H1 (cell line): ENCODE data around the gene MYOT. TPM values are rescaled to one million over a fixed set of nuclear protein-coding genes. Genes with fewer than 3 reads are reported as not detected.

Experiments used
- CTCF ChIA-PET: fragments of 300-600 bp; sonication (Branson Sonifier 250); formaldehyde crosslinking; loops from one replicate; lab custom pipeline; 2021; ENCODE audit not compliant: partially characterized antibody; lab: Charles Lee
- POLR2A ChIA-PET: fragments of 300-600 bp; sonication (Branson Sonifier 250); formaldehyde crosslinking; loops from one replicate; lab custom pipeline; 2021; ENCODE audit warnings: inconsistent platforms; ENCODE audit not compliant: partially characterized antibody; lab: Charles Lee
- DNase-seq, 2 experiments: peaks; one replicate each; pipeline versions ENCODE4 v3.0.0 to v3.0.0-alpha.2; 2010 to 2022; ENCODE audit warnings: low spot score in 2 of 2, low read depth in 1 of 2, mixed read lengths in 1 of 2
- FAIRE-seq: peaks from 2 replicates; lab custom pipeline; 2011; peaks lifted over from hg19 to GRCh38; lab: Jason Lieb, UNC
- H2AFZ ChIP-seq: 2 replicates; pipeline ENCODE4 v1.8.1; 2012; ENCODE audit warnings: low read length, inconsistent platforms
- H2AK5ac ChIP-seq: 2 replicates; pipeline ENCODE4 v1.6.1; 2013; ENCODE audit warnings: low read depth, low read length
- H2BK120ac ChIP-seq: replicated peaks from 2 replicates; pipeline ENCODE3; 2013; ENCODE audit warnings: low read depth, low read length, inconsistent platforms
- H2BK12ac ChIP-seq: 2 replicates; pipeline ENCODE4 v1.6.1; 2013; ENCODE audit warnings: low read depth, low read length
- H2BK15ac ChIP-seq: 2 replicates; pipeline ENCODE4 v1.6.1; 2013; ENCODE audit warnings: low read length
- H2BK20ac ChIP-seq: 2 replicates; pipeline ENCODE4 v1.6.1; 2013; ENCODE audit warnings: low read length
- H2BK5ac ChIP-seq: 2 replicates; pipeline ENCODE4 v1.6.1; 2013; ENCODE audit warnings: low read depth, low read length
- H3K14ac ChIP-seq: 2 replicates; pipeline ENCODE4 v1.6.1; 2013; ENCODE audit warnings: inconsistent platforms; ENCODE audit not compliant: insufficient read length
- H3K18ac ChIP-seq: 2 replicates; pipeline ENCODE4 v1.6.1; 2013; ENCODE audit warnings: low read length; ENCODE audit errors: extremely low read depth
- H3K23ac ChIP-seq: 2 replicates; pipeline ENCODE4 v1.6.1; 2013; ENCODE audit warnings: inconsistent platforms; ENCODE audit not compliant: insufficient read length
- H3K23me2 ChIP-seq: 2 replicates; pipeline ENCODE4 v1.6.1; 2013; ENCODE audit warnings: low read depth, low read length
- H3K27ac ChIP-seq: 2 replicates; pipeline ENCODE4 v1.6.1; 2011; ENCODE audit warnings: low read depth, low read length, inconsistent platforms
- H3K27me3 ChIP-seq, 4 experiments: replicated peaks in 1 of 4; 1 replicate in 1 of 4; 2 replicates in 3 of 4; pipeline versions ENCODE4 v1.6.1 to v1.8.1; 2011 to 2013; ENCODE audit warnings: low read length in 3 of 4, mild to moderate bottlenecking in 3 of 4, inconsistent platforms in 2 of 4, mixed read lengths in 2 of 4, moderate library complexity in 1 of 4; ENCODE audit not compliant: control insufficient read depth in 3 of 4, insufficient read depth in 3 of 4; ENCODE audit errors: extremely low read depth in 1 of 4
- H3K36me3 ChIP-seq, 4 experiments: 2 replicates each; pipeline versions ENCODE4 v1.6.1 to v1.8.1; 2011 to 2013; ENCODE audit warnings: mild to moderate bottlenecking in 4 of 4, low read length in 3 of 4, moderate library complexity in 2 of 4, control low read depth in 1 of 4, inconsistent platforms in 1 of 4; ENCODE audit not compliant: insufficient read depth in 4 of 4, control insufficient read depth in 2 of 4
- H3K4ac ChIP-seq: replicated peaks from 2 replicates; pipeline ENCODE3; 2013; ENCODE audit warnings: low read length, low read depth, mixed read lengths, inconsistent platforms; ENCODE audit not compliant: insufficient read length
- H3K4me1 ChIP-seq, 4 experiments: replicated peaks in 1 of 4; 1 replicate in 1 of 4; 2 replicates in 3 of 4; pipeline versions ENCODE4 v1.6.1 to v1.8.1; 2011 to 2013; ENCODE audit warnings: low read length in 3 of 4, inconsistent platforms in 2 of 4, mixed read lengths in 1 of 4; ENCODE audit not compliant: insufficient read depth in 4 of 4, control insufficient read depth in 3 of 4
- H3K4me2 ChIP-seq, 2 experiments: 2 replicates each; pipeline versions ENCODE4 v1.6.1 to v1.8.1; 2011 to 2013; ENCODE audit warnings: low read depth in 2 of 2, low read length in 2 of 2, control low read depth in 1 of 2, inconsistent platforms in 1 of 2, mild to moderate bottlenecking in 1 of 2; ENCODE audit not compliant: insufficient read depth in 1 of 2
- H3K4me3 ChIP-seq, 4 experiments: fragments of 200-600, 300-600 bp in 1 of 4; sonication (generic), shearing (Covaris generic), sonication (Bioruptor Twin) in 1 of 4; 2 replicates each; pipeline versions ENCODE4 v1.5.1 to v1.8.1; 2011 to 2016; ENCODE audit warnings: low read length in 4 of 4, low read depth in 3 of 4, control low read depth in 2 of 4, inconsistent platforms in 2 of 4, mild to moderate bottlenecking in 2 of 4, mixed read lengths in 1 of 4, moderate library complexity in 1 of 4; ENCODE audit not compliant: insufficient read depth in 2 of 4; ENCODE audit errors: extremely low read depth in 1 of 4
- H3K56ac ChIP-seq: replicated peaks from 2 replicates; pipeline ENCODE3; 2013; ENCODE audit warnings: low read depth, mild to moderate bottlenecking, mixed read lengths, low read length, inconsistent platforms; ENCODE audit not compliant: insufficient read length
- H3K79me1 ChIP-seq: 2 replicates; pipeline ENCODE4 v1.6.1; 2013; ENCODE audit warnings: low read depth, low read length, control low read depth
- H3K79me2 ChIP-seq, 2 experiments: 2 replicates each; pipeline versions ENCODE4 v1.6.1 to v1.8.1; 2012 to 2013; ENCODE audit warnings: low read length in 2 of 2, mild to moderate bottlenecking in 2 of 2, inconsistent platforms in 1 of 2; ENCODE audit not compliant: insufficient read depth in 2 of 2, control insufficient read depth in 1 of 2
- H3K9ac ChIP-seq, 4 experiments: replicated peaks in 1 of 4; 1 replicate in 1 of 4; 2 replicates in 3 of 4; pipeline versions ENCODE4 v1.6.1 to v1.8.1; 2011 to 2013; ENCODE audit warnings: low read depth in 3 of 4, low read length in 3 of 4, control low read depth in 2 of 4, mild to moderate bottlenecking in 2 of 4, moderate library complexity in 2 of 4, inconsistent platforms in 1 of 4; ENCODE audit errors: extremely low read depth in 1 of 4
- H3K9me3 ChIP-seq, 2 experiments: 2 replicates each; pipeline versions ENCODE4 v1.6.1 to v1.8.1; 2012 to 2013; ENCODE audit warnings: mild to moderate bottlenecking in 2 of 2, moderate library complexity in 2 of 2, control low read depth in 1 of 2, inconsistent platforms in 1 of 2, low read depth in 1 of 2, low read length in 1 of 2, mixed read lengths in 1 of 2; ENCODE audit not compliant: insufficient read depth in 2 of 2
- H4K20me1 ChIP-seq, 2 experiments: replicated peaks in 1 of 2; 2 replicates each; pipeline versions ENCODE3 to v1.8.1; 2011 to 2013; ENCODE audit warnings: inconsistent platforms in 2 of 2, low read length in 2 of 2, mild to moderate bottlenecking in 1 of 2; ENCODE audit not compliant: insufficient read depth in 2 of 2, control insufficient read depth in 1 of 2
- H4K5ac ChIP-seq: 2 replicates; pipeline ENCODE4 v1.6.1; 2013; ENCODE audit warnings: low read length, low read depth, mixed read lengths, inconsistent platforms; ENCODE audit not compliant: insufficient read length
- H4K8ac ChIP-seq: 2 replicates; pipeline ENCODE4 v1.8.0; 2013; ENCODE audit warnings: mild to moderate bottlenecking, moderate library complexity, low read length, inconsistent platforms; ENCODE audit not compliant: insufficient read depth; ENCODE audit errors: extremely low read depth
- H4K91ac ChIP-seq: replicated peaks from 2 replicates; pipeline ENCODE3; 2013; ENCODE audit warnings: low read length, mixed read lengths, inconsistent platforms; ENCODE audit not compliant: insufficient read length
- CTCF ChIP-seq, 3 experiments: IDR thresholded peaks; 1 replicate in 2 of 3; 2 replicates in 1 of 3; pipeline versions ENCODE4 v1.5.1 to v1.6.1; 2011; ENCODE audit warnings: low read length in 3 of 3, mild to moderate bottlenecking in 3 of 3, inconsistent platforms in 2 of 3, low read depth in 1 of 3, moderate library complexity in 1 of 3; ENCODE audit not compliant: insufficient read depth in 1 of 3; ENCODE audit errors: control extremely low read depth in 1 of 3
- GTF2F1 ChIP-seq: IDR thresholded peaks from 2 replicates; pipeline ENCODE4 v1.6.1; 2012; ENCODE audit warnings: low read depth, low read length, improper control_type of control experiment, borderline replicate concordance
- HDAC2 ChIP-seq, 2 experiments: fragments of 300-600 bp in 1 of 2; sonication (generic) in 1 of 2; IDR thresholded peaks; 2 replicates each; pipeline ENCODE4 v1.6.1; 2011 to 2012; ENCODE audit warnings: low read depth in 2 of 2, low read length in 2 of 2, mild to moderate bottlenecking in 2 of 2, moderate library complexity in 2 of 2, borderline replicate concordance in 1 of 2, inconsistent platforms in 1 of 2
- KDM1A ChIP-seq: fragments of 200-600, 300-600 bp; sonication (generic); IDR thresholded peaks from 2 replicates; pipeline ENCODE4 v1.7.1; 2016; ENCODE audit warnings: mild to moderate bottlenecking, low read length, borderline replicate concordance
- KDM4A ChIP-seq: IDR thresholded peaks from one replicate; pipeline ENCODE4 v1.7.1; 2012; ENCODE audit warnings: low read depth, mild to moderate bottlenecking, moderate library complexity, low read length, inconsistent platforms; ENCODE audit not compliant: severe bottlenecking
- NANOG ChIP-seq: IDR thresholded peaks from 2 replicates; pipeline ENCODE4 v1.6.1; 2011; ENCODE audit warnings: low read length, low read depth, mild to moderate bottlenecking, inconsistent platforms; ENCODE audit not compliant: insufficient read depth, poor library complexity, severe bottlenecking
- RAD21 ChIP-seq, 2 experiments: IDR thresholded peaks in 1 of 2; conservative IDR thresholded peaks in 1 of 2; 2 replicates each; pipeline ENCODE4 v1.6.1; 2011; ENCODE audit warnings: low read depth in 2 of 2, low read length in 2 of 2, improper control_type of control experiment in 1 of 2, inconsistent platforms in 1 of 2, mild to moderate bottlenecking in 1 of 2, moderate library complexity in 1 of 2
- RBBP5 ChIP-seq: IDR thresholded peaks from 2 replicates; pipeline ENCODE4 v1.7.1; 2012; ENCODE audit warnings: low read depth, mild to moderate bottlenecking, inconsistent platforms, low read length, moderate library complexity, borderline replicate concordance
- RXRA ChIP-seq: IDR thresholded peaks from 2 replicates; pipeline ENCODE4 v1.6.1; 2011; ENCODE audit warnings: low read depth, mild to moderate bottlenecking, low read length, moderate library complexity; ENCODE audit not compliant: insufficient read depth
- TAF7 ChIP-seq: optimal IDR thresholded peaks from 2 replicates; pipeline ENCODE3; 2011; ENCODE audit warnings: low read depth, mild to moderate bottlenecking, inconsistent platforms, low read length, moderate library complexity, borderline replicate concordance
- WGBS, 2 experiments: shearing (Covaris generic) in 1 of 2; methylation state at CpG; one replicate each; pipeline versions ENCODE4 v1.1.6 to v1.1.7; 2013 to 2015; ENCODE audit warnings: low lambda C conversion rate in 2 of 2, mixed read lengths in 2 of 2, inconsistent platforms in 1 of 2, low coverage in 1 of 2, missing lambda C conversion rate in 1 of 2; ENCODE audit not compliant: insufficient replicate concordance in 2 of 2, insufficient coverage in 1 of 2, insufficient read length in 1 of 2; ENCODE audit errors: extremely low coverage in 1 of 2, missing lambda C conversion rate in 1 of 2; 5-methylcytosine and 5-hydroxymethylcytosine counted together
- polyA plus RNA-seq, 7 experiments: library from polyadenylated mRNA; depleted of rRNA in 3 of 7; stranded (reverse) in 5 of 7; unstranded in 2 of 7; fragments of >200 nt in 5 of 7; fragments of 200-250 nt in 2 of 7; gene quantifications; 1 replicate in 5 of 7; 2 replicates in 1 of 7; 4 replicates in 1 of 7; pipeline versions ENCODE4 v1.2.1 to v1.2.3, GENCODE V29; 2011 to 2013; ENCODE audit warnings: missing spikeins in 2 of 7, mixed read lengths in 2 of 7
- total RNA-seq: library from RNA; stranded (reverse); fragmentation: NEBNext Ultra II Directional; extraction: Animal tissue kit (Norgen Biotek cat#: 25700); gene quantifications from 2 replicates; pipeline ENCODE4 v1.2.1, GENCODE V29; 2021

Gene MYOT
- total and polyA plus RNA-seq, 2 of the 8 experiments (the other 6 are each of a cell fraction or from before 2014, with no cell fraction given), result not detected

GRCh38 chr5:137923856-137924255, 56.2 kb downstream of the MYOT start:
- FAIRE-seq (no peak), DNase-seq (no peak)
- no peak overlapping the region for H2BK20ac ChIP-seq
- no peaks in the 10 kb centered on the region for H3K27me3 ChIP-seq
- H3K9me3 ChIP-seq, result no peaks in the 10 kb centered on the region
- H3K79me2 ChIP-seq, result no peaks in the 10 kb centered on the region
- no peak overlapping the region for H3K4me2 ChIP-seq
- no peak overlapping the region for H2BK5ac ChIP-seq
- no peak overlapping the region for H4K91ac ChIP-seq
- no peak overlapping the region for H2BK15ac ChIP-seq
- H3K14ac ChIP-seq, result no peak overlapping the region
- H4K8ac ChIP-seq, result no peak overlapping the region
- no peak overlapping the region for H3K18ac ChIP-seq
- no peaks in the 10 kb centered on the region for H3K36me3 ChIP-seq
- CTCF ChIA-PET, result interaction anchor here (0.9 to 1.1 kb wide), 2 partner anchors 11 to 57 kb away, joined by 3 read pairs; no protein-coding TSS in a partner anchor
- POLR2A ChIA-PET, result no interaction called here
- H2AFZ ChIP-seq, result no peak overlapping the region
- no peak overlapping the region for H3K23ac ChIP-seq
- H4K5ac ChIP-seq, result no peak overlapping the region
- H3K27ac ChIP-seq, result no peak overlapping the region
- H3K4ac ChIP-seq, result no peak overlapping the region
- H3K23me2 ChIP-seq, result no peaks in the 10 kb centered on the region
- H2BK120ac ChIP-seq, result no peak overlapping the region
- H3K4me3 ChIP-seq, result no peak overlapping the region
- H4K20me1 ChIP-seq, result no peaks in the 10 kb centered on the region
- H3K79me1 ChIP-seq, result no peaks in the 10 kb centered on the region
- H3K4me1 ChIP-seq, result no peaks in the 10 kb centered on the region
- WGBS, 2 experiments, result 84% methylated on average over 4 of the region's 4 CpGs; no CpG with 5 or more reads in 1 of the 2 experiments
- no peak overlapping the region for H3K9ac ChIP-seq
- no peak overlapping the region for H2AK5ac ChIP-seq
- H3K56ac ChIP-seq, result no peak overlapping the region
- no peak overlapping the region for H2BK12ac ChIP-seq
- TF ChIP-seq KDM4A (no peak), CTCF (IDR thresholded peaks at IDR 0.05; ENCODE audit: control extremely low read depth in 1 of 3, insufficient read depth in 1 of 3, low read depth in 1 of 3, low read length in 3 of 3) (peak in 1 of 3 experiments; percentile 2; a peak in 1 of 4 replicates), KDM1A (no peak), GTF2F1 (no peak), RXRA (no peak), HDAC2 (IDR thresholded peaks at IDR 0.05; ENCODE audit: borderline replicate concordance in 1 of 2, low read depth in 2 of 2, low read length in 2 of 2) (no peak), RAD21 (IDR thresholded peaks at IDR 0.05 in 1 of 2, conservative IDR thresholded peaks at IDR 0.05 in 1 of 2; ENCODE audit: low read depth in 2 of 2, low read length in 2 of 2) (0 out of 4 replicates have a peak, but pooled peaks of 1 of the 2 experiments have one; percentile 6), RBBP5 (no peak), TAF7 (no peak), NANOG (no peak)
